Stomach (tissue), 4 donors: ENCODE results near the gene CA11.

Experiments used
- CTCF ChIP-seq, 7 experiments: fragments of 450-650 bp in 4 of 7; fragments of 200-600 bp in 3 of 7; sonication (generic) in 3 of 7; IDR thresholded peaks; one replicate each; pipeline ENCODE4 v1.5.1; 2016 to 2019; ENCODE audit warnings: antibody characterized with exemption in 7 of 7, control low read depth in 2 of 7, mild to moderate bottlenecking in 1 of 7
- EP300 ChIP-seq: sonication (generic); formaldehyde crosslinking; IDR thresholded peaks from one replicate; pipeline ENCODE4 v1.6.1; 2017; ENCODE audit warnings: antibody characterized with exemption
- POLR2A ChIP-seq, 4 donors: fragments of 450-650 bp; IDR thresholded peaks; one replicate each; pipeline ENCODE4 v1.6.1; 2016; ENCODE audit warnings: antibody characterized with exemption in 4 of 4, control low read depth in 2 of 4, mild to moderate bottlenecking in 1 of 4, moderate library complexity in 1 of 4
- POLR2AphosphoS5 ChIP-seq, 3 donors: sonication (generic); formaldehyde crosslinking; IDR thresholded peaks; one replicate each; pipeline ENCODE4 v1.6.1; 2016; ENCODE audit warnings: antibody characterized with exemption in 3 of 3

- TF ChIP-seq CTCF (IDR thresholded peaks at IDR 0.05) (no peak), POLR2A (IDR thresholded peaks at IDR 0.05) (no peak), POLR2AphosphoS5 (IDR thresholded peaks at IDR 0.05) (no peak), EP300 (no peak)
Measured at GRCh38 chr19:48668332-48668731, 22.3 kb upstream of the CA11 start.
